GM13976 (cell line): ENCODE results near the gene TMEM263.
"Not testable (repeated sequence)": the region's sequence is repeated elsewhere in the genome, so short reads cannot be mapped to it uniquely, and the experiment has no call there.

Experiments used
- DNase-seq: peaks from one replicate; pipeline ENCODE4 v3.0.0; 2012; ENCODE audit warnings: low spot score
- in situ Hi-C: fragments of 300-500 bp; cut with MboI; formaldehyde crosslinking; loops from one replicate; pipeline ENCODE4 v1.12.0; 2022; ENCODE audit warnings: low sequenced_read_pairs, mixed read lengths, inconsistent platforms; ENCODE audit not compliant: unreplicated experiment
- TF ChIP-seq, protein P1 (sequence below): IDR thresholded peaks from 2 replicates; pipeline ENCODE4 v1.5.1; 2012; ENCODE audit warnings: borderline replicate concordance, mild to moderate bottlenecking; ENCODE audit not compliant: insufficient read depth; ENCODE audit errors: extremely low read depth, missing control alignments, control extremely low read depth

The TMEM263 gene

DNA sequence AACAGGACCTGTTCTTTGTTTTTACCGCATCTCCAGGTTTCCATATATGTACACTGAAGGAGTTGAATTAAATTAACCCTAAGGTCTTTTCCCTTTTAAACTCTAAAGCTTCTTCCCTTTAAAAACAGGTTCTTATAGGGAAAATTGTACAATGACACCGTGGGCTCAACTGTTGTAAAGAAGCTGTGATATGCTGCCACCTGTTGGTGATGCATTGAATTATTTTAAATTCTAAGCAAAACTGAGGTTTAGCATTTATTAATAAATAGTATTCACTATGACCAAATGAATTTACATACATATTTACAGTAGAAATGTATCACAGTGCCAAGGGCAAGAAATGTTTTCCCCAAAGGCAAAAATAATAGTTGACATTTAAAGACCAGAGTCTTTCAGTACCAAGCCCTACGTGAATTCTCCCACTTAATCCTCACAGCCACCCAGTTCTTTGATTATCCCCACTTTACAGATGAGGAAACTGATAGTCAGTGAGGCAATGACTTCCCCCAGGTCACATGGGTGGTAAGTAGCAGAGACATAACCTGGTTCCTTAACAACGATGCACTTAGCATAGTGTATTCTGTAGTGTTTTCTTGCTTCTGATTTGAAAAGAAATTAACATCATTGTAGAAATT is 35.7 kb upstream of the TMEM263 start:
- in situ Hi-C loops = loop anchor here (10.0 kb wide), 1 partner anchor 535 kb away; no protein-coding TSS in a partner anchor
- DNase-seq = no peak
- TF ChIP-seq, protein P1, sequence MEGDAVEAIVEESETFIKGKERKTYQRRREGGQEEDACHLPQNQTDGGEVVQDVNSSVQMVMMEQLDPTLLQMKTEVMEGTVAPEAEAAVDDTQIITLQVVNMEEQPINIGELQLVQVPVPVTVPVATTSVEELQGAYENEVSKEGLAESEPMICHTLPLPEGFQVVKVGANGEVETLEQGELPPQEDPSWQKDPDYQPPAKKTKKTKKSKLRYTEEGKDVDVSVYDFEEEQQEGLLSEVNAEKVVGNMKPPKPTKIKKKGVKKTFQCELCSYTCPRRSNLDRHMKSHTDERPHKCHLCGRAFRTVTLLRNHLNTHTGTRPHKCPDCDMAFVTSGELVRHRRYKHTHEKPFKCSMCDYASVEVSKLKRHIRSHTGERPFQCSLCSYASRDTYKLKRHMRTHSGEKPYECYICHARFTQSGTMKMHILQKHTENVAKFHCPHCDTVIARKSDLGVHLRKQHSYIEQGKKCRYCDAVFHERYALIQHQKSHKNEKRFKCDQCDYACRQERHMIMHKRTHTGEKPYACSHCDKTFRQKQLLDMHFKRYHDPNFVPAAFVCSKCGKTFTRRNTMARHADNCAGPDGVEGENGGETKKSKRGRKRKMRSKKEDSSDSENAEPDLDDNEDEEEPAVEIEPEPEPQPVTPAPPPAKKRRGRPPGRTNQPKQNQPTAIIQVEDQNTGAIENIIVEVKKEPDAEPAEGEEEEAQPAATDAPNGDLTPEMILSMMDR = peak; percentile 65

DNA sequence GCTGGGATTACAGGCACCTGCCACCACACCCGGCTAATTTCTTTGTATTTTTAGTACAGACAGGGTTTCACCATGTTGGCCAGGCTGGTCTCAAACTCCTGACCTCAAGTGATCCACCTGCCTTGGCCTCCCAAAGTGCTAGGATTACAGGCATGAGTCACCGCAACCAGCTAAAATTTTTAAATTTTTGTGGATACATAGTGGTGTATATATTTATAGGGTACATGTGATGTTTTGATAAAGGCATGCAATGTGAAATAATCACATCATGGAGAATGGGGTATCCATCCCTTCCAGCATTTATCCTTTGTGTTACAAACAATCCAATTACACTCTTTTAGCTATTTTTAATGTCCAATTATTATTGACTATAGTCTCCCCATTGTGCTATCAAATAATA is 33.7 kb upstream of the TMEM263 start:
- DNase-seq, in situ Hi-C loops: not testable (repeated sequence)

DNA sequence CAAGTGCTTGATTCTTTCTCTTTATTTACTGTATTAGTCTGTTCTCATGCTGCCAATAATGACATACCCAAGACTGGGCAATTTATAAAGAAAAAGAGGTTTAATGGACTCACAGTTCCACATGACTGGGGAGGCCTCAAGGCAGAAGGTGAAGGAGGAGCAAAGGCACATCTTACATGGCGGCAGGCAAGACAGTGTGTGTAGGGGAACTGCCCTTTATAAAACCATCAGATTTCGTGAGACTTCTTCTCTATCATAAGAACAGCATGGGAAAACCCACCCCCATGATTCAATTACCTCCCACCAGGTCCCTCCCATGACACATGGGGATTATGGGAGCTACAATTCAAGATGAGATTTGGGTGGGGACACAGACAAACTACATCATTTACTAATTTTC is 32.1 kb upstream of the TMEM263 start:
- in situ Hi-C loops, DNase-seq: not testable (repeated sequence)

DNA sequence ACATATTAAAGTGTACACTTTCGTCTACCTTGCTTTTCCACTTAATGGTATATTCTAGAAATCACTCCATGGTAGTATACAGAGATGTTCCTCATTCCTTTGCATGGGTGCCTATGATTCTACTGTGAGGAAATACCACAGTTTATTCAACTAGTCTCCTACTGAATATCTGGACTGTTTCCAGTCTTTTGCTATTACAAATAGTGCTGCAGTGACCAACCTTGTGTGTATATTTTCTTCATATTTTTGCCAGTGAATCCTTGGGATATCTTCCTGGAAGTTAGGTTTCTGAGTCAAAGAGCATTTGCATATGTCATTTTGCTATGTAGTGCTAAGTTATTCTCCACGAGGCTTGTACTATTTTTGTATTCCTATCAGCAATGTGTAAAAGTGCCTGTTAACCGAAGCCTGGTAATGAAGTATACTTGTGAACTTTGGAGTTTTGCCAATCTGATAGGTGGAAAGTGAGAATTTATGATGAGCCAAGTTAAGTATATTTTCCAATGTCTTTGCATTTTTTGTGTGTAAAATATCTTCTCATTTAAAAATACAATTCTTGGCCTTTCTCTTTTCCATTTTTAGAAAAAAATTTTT is 31.3 kb upstream of the TMEM263 start:
- no peak for DNase-seq
- TF ChIP-seq, protein P1 = no peak
- in situ Hi-C loops = no loop called here

DNA sequence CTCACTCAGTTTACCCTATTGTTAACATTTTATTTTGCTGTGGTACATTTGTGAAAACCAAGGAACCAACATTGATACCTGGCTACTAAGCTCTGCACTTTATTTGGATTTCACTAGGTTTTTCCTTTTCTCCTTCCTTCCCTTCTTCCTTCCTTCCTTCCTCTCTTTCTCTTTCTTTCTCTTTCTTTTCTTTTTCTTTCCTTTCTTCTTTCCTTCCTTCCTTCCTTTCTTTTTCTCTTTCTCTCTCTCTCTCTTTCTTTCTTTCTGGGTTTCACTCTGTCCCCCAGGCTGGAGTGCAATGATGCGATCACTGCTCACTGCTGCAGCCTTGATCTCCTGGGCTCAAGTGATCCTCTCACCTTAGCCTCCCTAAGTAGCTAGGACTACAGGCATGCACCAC is 29.1 kb upstream of the TMEM263 start:
- DNase-seq = no peak
- TF ChIP-seq, protein P1 = no peak
- in situ Hi-C loops = no loop called here

DNA sequence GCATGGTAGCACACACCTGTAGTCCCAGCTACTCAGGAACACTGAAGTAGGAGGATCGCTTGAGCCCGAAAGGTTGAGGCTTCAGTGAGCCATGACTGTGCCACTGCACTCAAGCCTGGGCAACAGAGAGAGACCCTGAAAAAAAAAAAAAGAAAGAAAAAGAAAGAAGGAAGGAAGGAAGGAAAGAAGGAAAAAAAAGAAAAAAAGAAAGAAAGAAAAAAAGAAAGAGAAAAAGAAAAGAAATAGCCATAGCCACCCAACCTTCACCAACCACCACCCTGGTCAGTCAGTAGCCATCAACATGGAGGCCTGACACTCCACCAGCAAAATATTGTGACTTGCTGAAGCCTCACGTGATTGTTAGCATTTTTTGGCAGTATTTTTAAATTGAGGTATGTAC is 21.4 kb upstream of the TMEM263 start:
- no peak for DNase-seq
- in situ Hi-C loops = no loop called here
- TF ChIP-seq, protein P1 = no peak

DNA sequence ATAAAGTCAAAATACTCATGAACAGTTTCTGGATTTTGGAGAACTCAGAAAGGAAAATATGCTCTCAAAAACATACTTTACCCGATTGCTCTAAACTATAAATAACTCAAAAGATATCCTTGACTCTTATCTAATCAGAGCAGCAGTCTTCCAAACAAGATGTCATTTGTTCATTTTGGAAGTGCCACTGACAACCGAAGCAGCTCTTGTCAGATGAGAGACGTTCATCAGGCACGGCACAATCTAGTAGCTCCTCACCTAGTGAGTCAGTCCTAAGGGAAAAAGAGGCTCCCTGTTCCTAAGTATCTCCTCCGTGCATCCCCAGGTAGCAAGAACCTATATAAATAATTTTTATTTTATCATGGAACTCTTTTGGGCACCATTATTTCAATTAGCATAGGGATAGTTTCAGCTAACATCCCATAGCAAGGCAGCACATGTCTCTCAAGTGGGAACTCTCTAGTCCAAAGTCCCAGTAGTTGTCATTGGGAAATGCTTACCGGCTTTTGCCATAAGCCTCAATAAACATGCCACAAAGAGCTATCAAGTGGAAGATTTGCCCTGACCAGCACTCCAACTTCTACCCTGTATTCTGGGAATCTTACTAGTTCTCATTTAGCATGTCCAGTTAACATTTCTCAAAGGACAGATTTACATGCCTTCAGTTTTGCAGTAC is 14.1 kb upstream of the TMEM263 start:
- no peak for DNase-seq
- TF ChIP-seq, protein P1 = no peak
- in situ Hi-C loops = no loop called here
